GM12872 (cell line): ENCODE data around the gene BBOX1.

ENCODE experiments used
- TF ChIP-seq, protein P1 (sequence below): IDR thresholded peaks from 3 replicates; pipeline ENCODE4 v1.5.1; 2011; ENCODE audit warnings: low read depth, mild to moderate bottlenecking, low read length, moderate library complexity; ENCODE audit not compliant: insufficient read depth

Gene BBOX1

GRCh38 chr11:27139742-27140367 lies 99.2 kb downstream of the BBOX1 start:
- TF ChIP-seq, protein P1, sequence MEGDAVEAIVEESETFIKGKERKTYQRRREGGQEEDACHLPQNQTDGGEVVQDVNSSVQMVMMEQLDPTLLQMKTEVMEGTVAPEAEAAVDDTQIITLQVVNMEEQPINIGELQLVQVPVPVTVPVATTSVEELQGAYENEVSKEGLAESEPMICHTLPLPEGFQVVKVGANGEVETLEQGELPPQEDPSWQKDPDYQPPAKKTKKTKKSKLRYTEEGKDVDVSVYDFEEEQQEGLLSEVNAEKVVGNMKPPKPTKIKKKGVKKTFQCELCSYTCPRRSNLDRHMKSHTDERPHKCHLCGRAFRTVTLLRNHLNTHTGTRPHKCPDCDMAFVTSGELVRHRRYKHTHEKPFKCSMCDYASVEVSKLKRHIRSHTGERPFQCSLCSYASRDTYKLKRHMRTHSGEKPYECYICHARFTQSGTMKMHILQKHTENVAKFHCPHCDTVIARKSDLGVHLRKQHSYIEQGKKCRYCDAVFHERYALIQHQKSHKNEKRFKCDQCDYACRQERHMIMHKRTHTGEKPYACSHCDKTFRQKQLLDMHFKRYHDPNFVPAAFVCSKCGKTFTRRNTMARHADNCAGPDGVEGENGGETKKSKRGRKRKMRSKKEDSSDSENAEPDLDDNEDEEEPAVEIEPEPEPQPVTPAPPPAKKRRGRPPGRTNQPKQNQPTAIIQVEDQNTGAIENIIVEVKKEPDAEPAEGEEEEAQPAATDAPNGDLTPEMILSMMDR = no peak

DNA sequence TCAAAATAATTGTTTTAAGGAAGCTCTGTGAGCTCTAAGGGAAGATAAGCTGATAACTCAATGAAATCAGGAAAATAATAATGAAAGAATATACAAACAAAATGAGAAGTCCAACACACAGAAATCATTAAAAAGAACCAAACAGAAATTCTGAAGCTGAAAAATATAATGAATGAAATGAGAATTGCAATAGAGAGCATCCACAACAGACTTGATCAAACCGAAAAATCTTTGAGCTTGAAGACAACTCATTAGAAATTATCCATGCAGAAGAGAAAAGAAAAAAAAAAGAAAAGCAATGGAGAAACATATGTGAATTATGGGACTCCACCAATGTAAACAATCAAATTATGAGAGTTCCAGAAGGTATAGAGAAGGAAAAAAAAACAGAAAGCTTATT lies 101.0 kb downstream of the BBOX1 start:
- TF ChIP-seq, protein P1 = no peak

GRCh38 chr11:27147916-27148315 lies 107.3 kb downstream of the BBOX1 start:
- TF ChIP-seq, protein P1 = no peak

GRCh38 chr11:27148506-27148905 lies 107.9 kb downstream of the BBOX1 start:
- TF ChIP-seq, protein P1 = no peak

DNA sequence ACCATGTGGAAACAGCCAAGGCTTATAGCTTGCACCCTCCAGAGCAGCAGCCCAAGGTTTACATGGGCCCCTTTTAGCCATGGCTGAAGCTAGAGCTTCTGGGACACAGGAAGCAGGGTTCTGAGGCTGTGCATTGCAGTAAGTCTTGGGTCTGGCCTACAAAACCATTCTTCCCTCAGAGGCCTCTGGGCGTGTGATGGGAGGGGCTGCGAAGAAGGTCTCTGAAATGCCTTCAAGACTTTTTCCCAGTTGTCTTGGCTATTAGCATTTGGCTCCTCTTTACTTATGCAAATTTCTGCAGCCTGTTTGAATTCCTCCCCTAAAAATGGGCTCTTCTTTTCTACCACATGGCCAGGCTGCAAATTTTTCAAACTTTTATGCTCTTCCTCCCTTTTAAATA lies 109.5 kb downstream of the BBOX1 start:
- TF ChIP-seq, protein P1 = no peak

- TF ChIP-seq, protein P1 = no peak
Observed at GRCh38 chr11:27153136-27153535, 112.5 kb downstream of the BBOX1 start.

- TF ChIP-seq, protein P1 = peak; percentile 75
Observed at GRCh38 chr11:27158456-27159334, 118.1 kb downstream of the BBOX1 start.
